Fibroblast of lung (primary cell): ENCODE measurements around the gene CBFA2T3.

Source experiments
- EZH2 ChIP-seq: IDR thresholded peaks from 2 replicates; pipeline ENCODE4 v1.5.1; 2012; ENCODE audit warnings: low read length, control low read depth, mild to moderate bottlenecking; ENCODE audit errors: missing control alignments
- TF ChIP-seq, protein P1 (sequence below), 2 donors: IDR thresholded peaks in 1 of 2; conservative IDR thresholded peaks in 1 of 2; 1 replicate in 1 of 2; 2 replicates in 1 of 2; pipeline ENCODE4 v1.5.1; 2011 to 2012; ENCODE audit warnings: low read length in 2 of 2, control low read depth in 1 of 2, inconsistent platforms in 1 of 2, low read depth in 1 of 2, mild to moderate bottlenecking in 1 of 2

DNA sequence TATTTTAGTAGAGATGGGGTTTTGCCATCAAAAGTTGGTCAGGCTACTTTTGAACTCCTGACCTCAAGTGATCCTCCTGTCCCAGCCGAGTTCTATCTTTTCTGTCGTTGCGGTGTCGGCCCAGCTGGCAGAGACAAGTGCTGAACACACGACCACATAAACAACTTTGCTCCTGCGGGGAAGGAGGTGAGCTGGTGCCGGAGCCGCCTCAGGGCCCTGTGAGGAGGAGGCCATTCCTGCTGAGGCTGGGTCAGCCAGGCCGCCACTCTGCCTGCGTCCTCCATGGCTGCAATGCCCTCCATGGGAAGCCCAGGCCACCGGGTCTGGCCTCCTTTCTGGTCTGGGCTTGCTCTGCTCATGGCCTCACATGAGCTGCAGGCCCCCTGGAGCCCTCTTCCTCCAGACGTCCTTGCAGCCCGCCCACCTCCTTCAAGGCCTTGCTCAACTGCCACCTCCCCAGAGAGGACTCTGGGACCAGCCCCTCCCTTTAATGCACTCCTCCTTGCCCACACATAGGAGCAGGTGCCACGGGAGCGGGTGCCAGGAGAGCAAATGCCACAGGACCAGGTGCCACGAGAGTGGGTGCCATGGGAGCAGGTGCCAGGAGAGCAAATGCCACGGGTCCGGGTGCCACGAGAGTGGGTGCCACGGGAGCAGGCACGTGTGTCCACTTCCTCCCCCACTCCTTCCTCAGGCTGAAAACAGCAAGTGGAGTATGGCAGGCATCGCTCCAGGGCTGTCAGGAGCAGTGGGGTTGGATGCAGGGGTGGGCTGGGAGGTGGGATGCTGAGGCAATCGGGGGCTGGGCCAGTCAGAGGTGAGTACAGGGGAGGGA is 28.4 kb upstream of the CBFA2T3 start:
- TF ChIP-seq EZH2, result no peak
- TF ChIP-seq, protein P1, sequence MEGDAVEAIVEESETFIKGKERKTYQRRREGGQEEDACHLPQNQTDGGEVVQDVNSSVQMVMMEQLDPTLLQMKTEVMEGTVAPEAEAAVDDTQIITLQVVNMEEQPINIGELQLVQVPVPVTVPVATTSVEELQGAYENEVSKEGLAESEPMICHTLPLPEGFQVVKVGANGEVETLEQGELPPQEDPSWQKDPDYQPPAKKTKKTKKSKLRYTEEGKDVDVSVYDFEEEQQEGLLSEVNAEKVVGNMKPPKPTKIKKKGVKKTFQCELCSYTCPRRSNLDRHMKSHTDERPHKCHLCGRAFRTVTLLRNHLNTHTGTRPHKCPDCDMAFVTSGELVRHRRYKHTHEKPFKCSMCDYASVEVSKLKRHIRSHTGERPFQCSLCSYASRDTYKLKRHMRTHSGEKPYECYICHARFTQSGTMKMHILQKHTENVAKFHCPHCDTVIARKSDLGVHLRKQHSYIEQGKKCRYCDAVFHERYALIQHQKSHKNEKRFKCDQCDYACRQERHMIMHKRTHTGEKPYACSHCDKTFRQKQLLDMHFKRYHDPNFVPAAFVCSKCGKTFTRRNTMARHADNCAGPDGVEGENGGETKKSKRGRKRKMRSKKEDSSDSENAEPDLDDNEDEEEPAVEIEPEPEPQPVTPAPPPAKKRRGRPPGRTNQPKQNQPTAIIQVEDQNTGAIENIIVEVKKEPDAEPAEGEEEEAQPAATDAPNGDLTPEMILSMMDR (conservative IDR thresholded peaks at IDR 0.05 in 1 of 2, IDR thresholded peaks at IDR 0.05 in 1 of 2; ENCODE audit: low read depth in 1 of 2, low read length in 2 of 2), result no peak
